ENCODE results near the gene MMP3. TPM values are rescaled to one million over a fixed set of nuclear protein-coding genes. Genes with fewer than 3 reads are reported as not detected.

The MMP3 gene
- total and polyA plus RNA-seq, 2 experiments from 2014 or later, result 0.68 TPM; not detected in 1

DNA sequence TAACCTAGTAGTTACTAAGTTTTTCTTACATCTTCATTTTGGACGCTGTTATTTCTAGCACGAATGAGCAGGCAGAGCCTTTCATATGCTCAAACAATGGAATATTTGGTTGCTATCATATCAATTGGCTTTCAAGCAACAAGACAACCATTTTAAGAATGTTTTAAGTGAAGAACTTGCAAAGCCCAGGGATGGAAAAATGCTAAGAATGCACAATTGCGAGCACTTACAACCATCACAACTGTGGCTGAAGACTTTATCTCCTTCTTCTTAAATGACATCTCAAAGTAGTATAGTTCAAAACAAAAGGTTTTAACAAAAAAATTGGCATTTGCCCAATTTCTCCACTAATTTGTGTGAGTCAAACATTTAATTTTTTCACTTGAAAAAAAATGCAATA, 37.1 kb downstream of the MMP3 start (continued):
- TF ChIP-seq, protein P1, sequence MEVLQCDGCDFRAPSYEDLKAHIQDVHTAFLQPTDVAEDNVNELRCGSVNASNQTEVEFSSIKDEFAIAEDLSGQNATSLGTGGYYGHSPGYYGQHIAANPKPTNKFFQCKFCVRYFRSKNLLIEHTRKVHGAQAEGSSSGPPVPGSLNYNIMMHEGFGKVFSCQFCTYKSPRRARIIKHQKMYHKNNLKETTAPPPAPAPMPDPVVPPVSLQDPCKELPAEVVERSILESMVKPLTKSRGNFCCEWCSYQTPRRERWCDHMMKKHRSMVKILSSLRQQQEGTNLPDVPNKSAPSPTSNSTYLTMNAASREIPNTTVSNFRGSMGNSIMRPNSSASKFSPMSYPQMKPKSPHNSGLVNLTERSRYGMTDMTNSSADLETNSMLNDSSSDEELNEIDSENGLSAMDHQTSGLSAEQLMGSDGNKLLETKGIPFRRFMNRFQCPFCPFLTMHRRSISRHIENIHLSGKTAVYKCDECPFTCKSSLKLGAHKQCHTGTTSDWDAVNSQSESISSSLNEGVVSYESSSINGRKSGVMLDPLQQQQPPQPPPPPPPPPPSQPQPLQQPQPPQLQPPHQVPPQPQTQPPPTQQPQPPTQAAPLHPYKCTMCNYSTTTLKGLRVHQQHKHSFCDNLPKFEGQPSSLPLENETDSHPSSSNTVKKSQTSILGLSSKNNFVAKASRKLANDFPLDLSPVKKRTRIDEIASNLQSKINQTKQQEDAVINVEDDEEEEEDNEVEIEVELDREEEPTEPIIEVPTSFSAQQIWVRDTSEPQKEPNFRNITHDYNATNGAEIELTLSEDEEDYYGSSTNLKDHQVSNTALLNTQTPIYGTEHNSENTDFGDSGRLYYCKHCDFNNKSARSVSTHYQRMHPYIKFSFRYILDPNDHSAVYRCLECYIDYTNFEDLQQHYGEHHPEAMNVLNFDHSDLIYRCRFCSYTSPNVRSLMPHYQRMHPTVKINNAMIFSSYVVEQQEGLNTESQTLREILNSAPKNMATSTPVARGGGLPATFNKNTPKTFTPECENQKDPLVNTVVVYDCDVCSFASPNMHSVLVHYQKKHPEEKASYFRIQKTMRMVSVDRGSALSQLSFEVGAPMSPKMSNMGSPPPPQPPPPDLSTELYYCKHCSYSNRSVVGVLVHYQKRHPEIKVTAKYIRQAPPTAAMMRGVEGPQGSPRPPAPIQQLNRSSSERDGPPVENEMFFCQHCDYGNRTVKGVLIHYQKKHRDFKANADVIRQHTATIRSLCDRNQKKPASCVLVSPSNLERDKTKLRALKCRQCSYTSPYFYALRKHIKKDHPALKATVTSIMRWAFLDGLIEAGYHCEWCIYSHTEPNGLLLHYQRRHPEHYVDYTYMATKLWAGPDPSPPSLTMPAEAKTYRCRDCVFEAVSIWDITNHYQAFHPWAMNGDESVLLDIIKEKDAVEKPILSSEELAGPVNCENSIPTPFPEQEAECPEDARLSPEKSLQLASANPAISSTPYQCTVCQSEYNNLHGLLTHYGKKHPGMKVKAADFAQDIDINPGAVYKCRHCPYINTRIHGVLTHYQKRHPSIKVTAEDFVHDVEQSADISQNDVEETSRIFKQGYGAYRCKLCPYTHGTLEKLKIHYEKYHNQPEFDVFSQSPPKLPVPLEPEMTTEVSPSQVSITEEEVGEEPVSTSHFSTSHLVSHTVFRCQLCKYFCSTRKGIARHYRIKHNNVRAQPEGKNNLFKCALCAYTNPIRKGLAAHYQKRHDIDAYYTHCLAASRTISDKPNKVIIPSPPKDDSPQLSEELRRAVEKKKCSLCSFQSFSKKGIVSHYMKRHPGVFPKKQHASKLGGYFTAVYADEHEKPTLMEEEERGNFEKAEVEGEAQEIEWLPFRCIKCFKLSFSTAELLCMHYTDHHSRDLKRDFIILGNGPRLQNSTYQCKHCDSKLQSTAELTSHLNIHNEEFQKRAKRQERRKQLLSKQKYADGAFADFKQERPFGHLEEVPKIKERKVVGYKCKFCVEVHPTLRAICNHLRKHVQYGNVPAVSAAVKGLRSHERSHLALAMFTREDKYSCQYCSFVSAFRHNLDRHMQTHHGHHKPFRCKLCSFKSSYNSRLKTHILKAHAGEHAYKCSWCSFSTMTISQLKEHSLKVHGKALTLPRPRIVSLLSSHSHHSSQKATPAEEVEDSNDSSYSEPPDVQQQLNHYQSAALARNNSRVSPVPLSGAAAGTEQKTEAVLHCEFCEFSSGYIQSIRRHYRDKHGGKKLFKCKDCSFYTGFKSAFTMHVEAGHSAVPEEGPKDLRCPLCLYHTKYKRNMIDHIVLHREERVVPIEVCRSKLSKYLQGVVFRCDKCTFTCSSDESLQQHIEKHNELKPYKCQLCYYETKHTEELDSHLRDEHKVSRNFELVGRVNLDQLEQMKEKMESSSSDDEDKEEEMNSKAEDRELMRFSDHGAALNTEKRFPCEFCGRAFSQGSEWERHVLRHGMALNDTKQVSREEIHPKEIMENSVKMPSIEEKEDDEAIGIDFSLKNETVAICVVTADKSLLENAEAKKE (CRISPR knock-in tag; IDR thresholded peaks at IDR 0.05), result no peak
- no peak for TF ChIP-seq STAT1 (IDR thresholded peaks at IDR 0.05; ENCODE audit: unreplicated experiment)

DNA sequence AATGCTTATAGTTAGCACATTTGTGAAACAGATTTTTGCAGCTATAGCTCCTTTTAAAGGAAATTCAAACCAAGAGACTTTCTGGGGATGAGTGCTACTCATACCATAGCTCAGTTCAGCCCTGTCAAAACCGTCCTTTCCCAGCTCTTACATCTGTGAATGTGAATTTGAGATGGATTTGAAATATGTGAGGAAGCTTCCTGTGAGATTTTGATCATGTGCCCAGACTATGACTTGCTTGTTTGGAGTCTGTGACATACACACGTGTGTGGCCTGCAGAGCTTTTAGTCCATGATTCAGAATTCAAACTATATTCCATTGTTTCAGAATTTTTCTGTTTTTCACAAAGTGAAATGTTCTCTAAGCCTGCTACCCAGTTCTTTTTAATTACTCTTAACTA, 41.1 kb downstream of the MMP3 start:
- no peak overlapping the region for H2AFZ ChIP-seq
- H3K9me2 ChIP-seq (ENCODE audit: insufficient read depth), result no peaks in the 10 kb centered on the region
- no peak overlapping the region for H3K4me3 ChIP-seq
- H3F3A ChIP-seq (replicated peaks; ENCODE audit: low read depth), result no peaks in the 10 kb centered on the region
- no peak overlapping the region for H3K27ac Mint-ChIP-seq
- peaks cover 14% of the 10 kb centered on the region; the same call in 1 of the 2 replicates for H3K4me1 ChIP-seq (ENCODE audit: insufficient read depth)
- H3K27me3 ChIP-seq (ENCODE audit: insufficient read depth), result no peaks in the 10 kb centered on the region
- H3K4me2 ChIP-seq, result no peak overlapping the region
- no peaks in the 10 kb centered on the region for H3K36me3 ChIP-seq (ENCODE audit: insufficient read depth)
- H3K9me3 Mint-ChIP-seq, result no peaks in the 10 kb centered on the region
- DNase-seq (ENCODE audit: low spot score) (no peak), ATAC-seq (no peak)
- H3K4me1 Mint-ChIP-seq, result no peaks in the 10 kb centered on the region
- no peaks in the 10 kb centered on the region for H3K27me3 Mint-ChIP-seq (ENCODE audit: insufficient read depth, low read depth, poor library complexity)
- H3K36me3 Mint-ChIP-seq (ENCODE audit: low read depth), result no peaks in the 10 kb centered on the region
- no peaks in the 10 kb centered on the region for H3K79me2 ChIP-seq (replicated peaks; ENCODE audit: insufficient read depth)
- H4K20me1 ChIP-seq (replicated peaks; ENCODE audit: insufficient read depth), result no peaks in the 10 kb centered on the region
- no peak overlapping the region for H3K4me3 Mint-ChIP-seq
- H3K27ac ChIP-seq (ENCODE audit: low read depth), result no peak overlapping the region
- TF ChIP-seq, protein P1 (CRISPR knock-in tag; IDR thresholded peaks at IDR 0.05), result no peak
- no peak for TF ChIP-seq CREB1 (CRISPR knock-in tag; IDR thresholded peaks at IDR 0.05; ENCODE audit: low read depth)
- TF ChIP-seq, protein P2, sequence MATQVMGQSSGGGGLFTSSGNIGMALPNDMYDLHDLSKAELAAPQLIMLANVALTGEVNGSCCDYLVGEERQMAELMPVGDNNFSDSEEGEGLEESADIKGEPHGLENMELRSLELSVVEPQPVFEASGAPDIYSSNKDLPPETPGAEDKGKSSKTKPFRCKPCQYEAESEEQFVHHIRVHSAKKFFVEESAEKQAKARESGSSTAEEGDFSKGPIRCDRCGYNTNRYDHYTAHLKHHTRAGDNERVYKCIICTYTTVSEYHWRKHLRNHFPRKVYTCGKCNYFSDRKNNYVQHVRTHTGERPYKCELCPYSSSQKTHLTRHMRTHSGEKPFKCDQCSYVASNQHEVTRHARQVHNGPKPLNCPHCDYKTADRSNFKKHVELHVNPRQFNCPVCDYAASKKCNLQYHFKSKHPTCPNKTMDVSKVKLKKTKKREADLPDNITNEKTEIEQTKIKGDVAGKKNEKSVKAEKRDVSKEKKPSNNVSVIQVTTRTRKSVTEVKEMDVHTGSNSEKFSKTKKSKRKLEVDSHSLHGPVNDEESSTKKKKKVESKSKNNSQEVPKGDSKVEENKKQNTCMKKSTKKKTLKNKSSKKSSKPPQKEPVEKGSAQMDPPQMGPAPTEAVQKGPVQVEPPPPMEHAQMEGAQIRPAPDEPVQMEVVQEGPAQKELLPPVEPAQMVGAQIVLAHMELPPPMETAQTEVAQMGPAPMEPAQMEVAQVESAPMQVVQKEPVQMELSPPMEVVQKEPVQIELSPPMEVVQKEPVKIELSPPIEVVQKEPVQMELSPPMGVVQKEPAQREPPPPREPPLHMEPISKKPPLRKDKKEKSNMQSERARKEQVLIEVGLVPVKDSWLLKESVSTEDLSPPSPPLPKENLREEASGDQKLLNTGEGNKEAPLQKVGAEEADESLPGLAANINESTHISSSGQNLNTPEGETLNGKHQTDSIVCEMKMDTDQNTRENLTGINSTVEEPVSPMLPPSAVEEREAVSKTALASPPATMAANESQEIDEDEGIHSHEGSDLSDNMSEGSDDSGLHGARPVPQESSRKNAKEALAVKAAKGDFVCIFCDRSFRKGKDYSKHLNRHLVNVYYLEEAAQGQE (IDR thresholded peaks at IDR 0.05; ENCODE audit: unreplicated experiment), result no peak

Data from GM23338 (cell line).